Thyroid gland (tissue), 4 donors: ENCODE measurements around the gene CATSPERZ.

ENCODE experiments used
- POLR2A ChIP-seq, 2 donors: fragments of 450-650 bp; IDR thresholded peaks; one replicate each; pipeline ENCODE4 v1.6.1; 2017; ENCODE audit warnings: antibody characterized with exemption in 2 of 2, mild to moderate bottlenecking in 2 of 2, moderate library complexity in 1 of 2
- TF ChIP-seq, protein P1 (sequence below), 6 experiments: fragments of 200-600 bp in 3 of 6; fragments of 450-650 bp in 3 of 6; sonication (generic) in 3 of 6; IDR thresholded peaks; one replicate each; pipeline ENCODE4 v1.5.1; 2016 to 2019; ENCODE audit warnings: antibody characterized with exemption in 6 of 6, mild to moderate bottlenecking in 2 of 6, inconsistent platforms in 1 of 6, moderate library complexity in 1 of 6

- TF ChIP-seq, protein P1, sequence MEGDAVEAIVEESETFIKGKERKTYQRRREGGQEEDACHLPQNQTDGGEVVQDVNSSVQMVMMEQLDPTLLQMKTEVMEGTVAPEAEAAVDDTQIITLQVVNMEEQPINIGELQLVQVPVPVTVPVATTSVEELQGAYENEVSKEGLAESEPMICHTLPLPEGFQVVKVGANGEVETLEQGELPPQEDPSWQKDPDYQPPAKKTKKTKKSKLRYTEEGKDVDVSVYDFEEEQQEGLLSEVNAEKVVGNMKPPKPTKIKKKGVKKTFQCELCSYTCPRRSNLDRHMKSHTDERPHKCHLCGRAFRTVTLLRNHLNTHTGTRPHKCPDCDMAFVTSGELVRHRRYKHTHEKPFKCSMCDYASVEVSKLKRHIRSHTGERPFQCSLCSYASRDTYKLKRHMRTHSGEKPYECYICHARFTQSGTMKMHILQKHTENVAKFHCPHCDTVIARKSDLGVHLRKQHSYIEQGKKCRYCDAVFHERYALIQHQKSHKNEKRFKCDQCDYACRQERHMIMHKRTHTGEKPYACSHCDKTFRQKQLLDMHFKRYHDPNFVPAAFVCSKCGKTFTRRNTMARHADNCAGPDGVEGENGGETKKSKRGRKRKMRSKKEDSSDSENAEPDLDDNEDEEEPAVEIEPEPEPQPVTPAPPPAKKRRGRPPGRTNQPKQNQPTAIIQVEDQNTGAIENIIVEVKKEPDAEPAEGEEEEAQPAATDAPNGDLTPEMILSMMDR (IDR thresholded peaks at IDR 0.05) = no peak
- TF ChIP-seq POLR2A (IDR thresholded peaks at IDR 0.05) = no peak
Measured at GRCh38 chr11:64289002-64289564, 11.1 kb upstream of the CATSPERZ start.
